Adrenal gland (tissue), 5 donors: Measurements from ENCODE around the gene FYB1.

Source experiments
- CTCF ChIP-seq, 6 experiments: fragments of 450-650 bp in 4 of 6; fragments of 200-600 bp in 2 of 6; sonication (generic) in 1 of 6; IDR thresholded peaks; 1 replicate in 5 of 6; 2 replicates in 1 of 6; pipeline versions ENCODE4 v1.5.1 to v1.8.0; 2016 to 2021; ENCODE audit warnings: antibody characterized with exemption in 6 of 6, mild to moderate bottlenecking in 2 of 6, moderate library complexity in 1 of 6
- POLR2A ChIP-seq, 2 donors: fragments of 450-650 bp; IDR thresholded peaks; one replicate each; pipeline ENCODE4 v1.6.1; 2017; ENCODE audit warnings: antibody characterized with exemption in 2 of 2, mild to moderate bottlenecking in 2 of 2, moderate library complexity in 1 of 2
- donor health status: DM: no; HTN: no; CAD: no.

- no peak for TF ChIP-seq POLR2A (IDR thresholded peaks at IDR 0.05)
- TF ChIP-seq CTCF (IDR thresholded peaks at IDR 0.05), result no peak
These were observed 3.5 kb downstream of the FYB1 start for GRCh38 chr5:39215857-39216256.
